GM12872 (cell line): ENCODE results near the gene CDC73.

ENCODE experiments used
- TF ChIP-seq, protein P1 (sequence below): IDR thresholded peaks from 3 replicates; pipeline ENCODE4 v1.5.1; 2011; ENCODE audit warnings: low read depth, mild to moderate bottlenecking, low read length, moderate library complexity; ENCODE audit not compliant: insufficient read depth

The CDC73 gene

DNA sequence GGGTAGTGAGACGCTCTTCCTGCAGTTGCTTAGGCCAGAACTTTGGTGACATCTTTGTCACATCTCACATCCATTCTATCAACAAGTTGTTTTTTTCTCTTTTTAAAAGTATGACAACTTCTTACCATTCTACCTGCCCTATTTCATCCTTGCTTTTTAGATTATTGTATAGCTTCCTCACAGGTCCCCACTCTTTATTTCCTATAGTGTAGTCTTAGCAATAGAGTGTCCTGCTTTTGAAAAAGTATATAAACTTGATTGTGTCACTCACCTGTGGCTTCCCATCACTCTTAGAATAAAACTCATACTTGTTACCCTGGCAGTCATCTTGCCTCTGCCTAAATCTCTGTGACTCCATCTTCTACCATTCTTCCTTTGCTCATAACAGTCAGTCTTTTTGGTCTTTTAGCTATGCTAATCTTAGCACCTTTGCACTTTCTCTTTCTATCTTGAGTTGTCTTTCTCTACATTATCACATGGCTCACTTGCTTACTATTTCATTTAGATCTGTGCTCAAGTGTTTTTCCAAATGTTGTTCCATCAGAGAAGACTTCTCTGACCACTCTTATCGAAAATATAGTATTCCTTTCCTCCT is 9.5 kb downstream of the CDC73 start:
- TF ChIP-seq, protein P1, sequence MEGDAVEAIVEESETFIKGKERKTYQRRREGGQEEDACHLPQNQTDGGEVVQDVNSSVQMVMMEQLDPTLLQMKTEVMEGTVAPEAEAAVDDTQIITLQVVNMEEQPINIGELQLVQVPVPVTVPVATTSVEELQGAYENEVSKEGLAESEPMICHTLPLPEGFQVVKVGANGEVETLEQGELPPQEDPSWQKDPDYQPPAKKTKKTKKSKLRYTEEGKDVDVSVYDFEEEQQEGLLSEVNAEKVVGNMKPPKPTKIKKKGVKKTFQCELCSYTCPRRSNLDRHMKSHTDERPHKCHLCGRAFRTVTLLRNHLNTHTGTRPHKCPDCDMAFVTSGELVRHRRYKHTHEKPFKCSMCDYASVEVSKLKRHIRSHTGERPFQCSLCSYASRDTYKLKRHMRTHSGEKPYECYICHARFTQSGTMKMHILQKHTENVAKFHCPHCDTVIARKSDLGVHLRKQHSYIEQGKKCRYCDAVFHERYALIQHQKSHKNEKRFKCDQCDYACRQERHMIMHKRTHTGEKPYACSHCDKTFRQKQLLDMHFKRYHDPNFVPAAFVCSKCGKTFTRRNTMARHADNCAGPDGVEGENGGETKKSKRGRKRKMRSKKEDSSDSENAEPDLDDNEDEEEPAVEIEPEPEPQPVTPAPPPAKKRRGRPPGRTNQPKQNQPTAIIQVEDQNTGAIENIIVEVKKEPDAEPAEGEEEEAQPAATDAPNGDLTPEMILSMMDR = no peak

DNA sequence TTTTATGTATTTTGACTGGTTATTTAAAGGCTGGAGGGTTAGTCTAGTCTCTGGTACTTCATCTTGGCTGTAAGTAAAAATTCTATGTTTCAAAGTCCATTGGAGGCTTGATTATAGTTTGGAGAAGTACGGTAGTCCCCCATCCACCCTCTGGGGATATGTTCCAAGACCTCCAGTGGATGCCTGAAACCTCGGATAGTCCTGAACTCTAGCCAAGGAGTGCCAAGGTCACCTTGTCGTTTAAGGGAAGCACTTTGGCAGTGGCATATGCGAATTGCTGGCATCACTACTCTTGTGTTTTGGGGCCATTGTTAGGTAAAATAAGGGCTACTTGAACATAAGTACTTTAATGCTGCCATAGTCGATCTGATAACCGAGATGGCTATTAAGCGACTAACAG is 18.4 kb downstream of the CDC73 start:
- TF ChIP-seq, protein P1 = no peak

DNA sequence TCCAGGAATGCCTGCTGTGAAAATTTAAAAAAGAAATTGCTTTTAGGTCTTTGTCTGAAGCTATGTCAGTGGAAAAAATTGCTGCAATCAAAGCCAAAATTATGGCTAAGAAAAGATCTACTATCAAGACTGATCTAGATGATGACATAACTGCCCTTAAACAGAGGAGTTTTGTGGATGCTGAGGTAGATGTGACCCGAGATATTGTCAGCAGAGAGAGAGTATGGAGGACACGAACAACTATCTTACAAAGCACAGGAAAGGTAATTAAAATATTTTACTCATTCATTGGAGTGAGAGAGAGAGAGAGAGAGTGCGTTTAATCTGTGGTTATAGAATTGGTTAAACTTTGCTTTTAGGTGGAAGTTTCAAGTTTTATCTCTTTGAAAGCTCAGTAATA is 20.0 kb downstream of the CDC73 start:
- TF ChIP-seq, protein P1 = no peak

DNA sequence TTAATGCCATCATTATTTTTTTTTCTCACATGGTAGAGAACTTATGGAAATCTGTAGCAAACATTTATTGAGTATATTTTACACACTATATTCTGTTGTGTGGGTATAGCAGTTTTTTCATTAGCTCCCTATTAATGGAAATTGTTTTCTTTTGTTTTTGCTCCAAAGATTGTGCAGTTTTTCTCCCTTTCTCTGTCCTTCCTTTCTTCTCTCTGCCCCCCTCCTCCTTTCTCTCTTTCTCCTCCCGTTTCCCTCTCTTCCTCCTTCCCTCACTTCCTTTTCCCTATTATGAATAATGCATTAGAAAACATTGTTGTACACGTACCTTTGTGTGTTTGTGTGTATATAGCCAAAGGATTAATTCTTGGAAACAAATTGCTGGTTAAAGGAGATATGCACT is 20.6 kb downstream of the CDC73 start:
- TF ChIP-seq, protein P1 = no peak

DNA sequence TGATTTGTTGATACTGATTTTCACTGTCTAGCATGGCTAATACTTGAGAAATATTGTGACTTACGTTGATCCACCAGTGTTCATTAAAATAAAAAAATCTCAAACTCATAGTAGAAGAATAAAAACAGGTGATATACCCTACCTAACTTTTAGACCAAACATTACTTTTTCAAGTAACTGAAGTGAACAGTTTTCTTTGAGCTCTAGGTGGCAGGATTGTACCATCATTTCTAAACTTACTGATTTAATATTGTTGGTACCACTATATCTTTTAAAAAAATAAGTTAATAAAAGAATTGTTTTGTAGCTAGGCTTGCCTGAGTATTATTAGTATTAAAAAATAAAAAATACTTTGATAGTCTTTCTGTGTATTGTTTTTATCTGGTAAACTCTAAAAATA is 21.5 kb downstream of the CDC73 start:
- TF ChIP-seq, protein P1 = 0 out of 3 replicates have a peak, but pooled peaks have one; percentile 3

DNA sequence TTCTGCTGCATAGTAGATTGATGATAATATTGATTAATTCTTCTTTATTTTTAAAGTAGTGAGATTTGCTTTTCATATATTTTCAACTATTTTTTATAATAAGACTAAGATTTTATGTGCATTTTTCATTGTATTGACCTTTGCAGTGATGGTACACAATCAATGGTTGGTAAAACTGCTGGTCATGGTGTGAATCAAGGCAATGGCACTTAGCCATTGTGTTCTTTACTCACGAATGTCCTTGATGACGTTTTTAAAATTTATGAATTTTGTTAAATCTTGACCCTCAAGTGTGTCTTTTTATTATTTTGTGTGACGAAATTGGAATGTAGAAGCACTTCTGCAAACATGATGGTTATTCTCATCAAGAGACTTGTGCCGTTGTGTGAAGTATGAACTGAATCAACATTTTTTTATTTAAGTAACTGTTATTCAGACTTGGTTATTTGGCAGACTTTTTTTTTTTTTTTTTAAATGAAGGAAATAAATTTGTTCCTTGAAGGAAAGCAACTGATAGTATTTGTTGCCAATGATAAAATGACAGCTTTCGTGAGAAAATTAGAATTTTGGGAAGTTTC is 22.6 kb downstream of the CDC73 start:
- TF ChIP-seq, protein P1 = no peak

DNA sequence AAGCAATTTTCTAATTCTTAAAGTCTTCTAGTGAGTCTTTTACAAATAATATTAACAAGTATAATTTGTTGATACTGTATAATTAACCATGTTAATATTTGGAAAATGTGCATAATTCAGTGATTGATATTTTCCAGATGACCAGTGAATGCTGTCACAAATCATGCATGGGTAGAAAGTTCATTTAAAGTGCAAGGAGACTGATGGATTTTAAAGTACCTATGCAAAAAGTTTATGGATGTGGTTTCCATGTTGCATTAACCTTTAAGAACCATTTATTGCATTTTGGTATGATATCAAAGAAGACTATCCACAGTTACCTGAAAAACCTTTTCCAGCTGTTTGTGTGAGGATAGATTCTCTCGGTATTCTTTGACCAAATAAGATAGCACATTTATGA is 23.2 kb downstream of the CDC73 start:
- TF ChIP-seq, protein P1 = no peak
